B cell (primary cell): ENCODE results near the gene OSBP2. TPM values are rescaled to one million over a fixed set of nuclear protein-coding genes. Genes with fewer than 3 reads are reported as not detected.

Source experiments
- ATAC-seq: fragments of 200-7000 bp; cut with Tn5 transposase; one replicate; pipeline ENCODE4 v1.10.0; 2021; ENCODE audit warnings: low read depth, mild to moderate bottlenecking, moderate number of reproducible peaks, moderate library complexity
- CTCF ChIA-PET: fragments of 350-600 bp; sonication (Branson Sonifier 250); formaldehyde crosslinking; loops from one replicate; lab custom pipeline; 2021; ENCODE audit warnings: antibody characterized with exemption, inconsistent platforms; lab: Charles Lee
- POLR2A ChIA-PET: fragments of 350-600 bp; sonication (Branson Sonifier 250); formaldehyde crosslinking; loops from one replicate; lab custom pipeline; 2021; ENCODE audit warnings: antibody characterized with exemption; lab: Charles Lee
- DNase-seq: peaks from one replicate; pipeline ENCODE4 v3.0.0; 2013
- H2AFZ ChIP-seq: 2 replicates; pipeline ENCODE4 v1.6.1; 2012; ENCODE audit warnings: mild to moderate bottlenecking, low read depth, low read length; ENCODE audit not compliant: insufficient read depth, poor library complexity, severe bottlenecking
- H3K27ac ChIP-seq, 2 donors: 1 replicate in 1 of 2; 2 replicates in 1 of 2; pipeline ENCODE4 v1.5.1; 2012 to 2013; ENCODE audit warnings: low read length in 2 of 2, mild to moderate bottlenecking in 2 of 2, moderate library complexity in 1 of 2
- H3K27me3 ChIP-seq, 4 experiments: fragments of 200-600 bp in 1 of 4; sonication (generic) in 1 of 4; replicated peaks in 1 of 4; 1 replicate in 2 of 4; 2 replicates in 2 of 4; pipeline versions ENCODE4 v1.6.1 to v1.7.0; 2013 to 2016; ENCODE audit warnings: low read length in 3 of 4, mild to moderate bottlenecking in 2 of 4, mixed read lengths in 1 of 4, moderate library complexity in 1 of 4; ENCODE audit not compliant: insufficient read depth in 4 of 4, control insufficient read depth in 3 of 4; ENCODE audit errors: control extremely low read depth in 1 of 4
- H3K36me3 ChIP-seq, 2 experiments: replicated peaks in 1 of 2; 1 replicate in 1 of 2; 2 replicates in 1 of 2; pipeline versions ENCODE4 v1.6.1 to v1.7.1; 2013; ENCODE audit warnings: low read length in 1 of 2; ENCODE audit not compliant: insufficient read depth in 2 of 2, control insufficient read depth in 1 of 2; ENCODE audit errors: control extremely low read depth in 1 of 2, extremely low read depth in 1 of 2
- H3K4me1 ChIP-seq, 2 donors: fragments of 200-600 bp in 1 of 2; sonication (generic) in 1 of 2; 1 replicate in 1 of 2; 2 replicates in 1 of 2; pipeline versions ENCODE4 v1.5.1 to v1.6.1; 2013 to 2017; ENCODE audit warnings: low read length in 2 of 2; ENCODE audit not compliant: control insufficient read depth in 2 of 2, insufficient read depth in 2 of 2
- H3K4me2 ChIP-seq: replicated peaks from 2 replicates; pipeline ENCODE3; 2012; ENCODE audit warnings: mild to moderate bottlenecking, low read depth, low read length; ENCODE audit not compliant: poor library complexity, severe bottlenecking
- H3K4me3 ChIP-seq, 5 experiments: fragments of 200-600 bp in 1 of 5; sonication (generic) in 1 of 5; 1 replicate in 3 of 5; 2 replicates in 2 of 5; pipeline versions ENCODE4 v1.5.1 to v1.7.0; 2011 to 2016; ENCODE audit warnings: low read length in 4 of 5, mild to moderate bottlenecking in 4 of 5, low read depth in 2 of 5, control low read depth in 1 of 5, moderate library complexity in 1 of 5; ENCODE audit not compliant: insufficient read depth in 1 of 5; ENCODE audit errors: control extremely low read depth in 1 of 5, extremely low read depth in 1 of 5
- H3K79me2 ChIP-seq: fragments of 200-600 bp; sonication (generic); one replicate; pipeline ENCODE4 v1.6.0; 2016; ENCODE audit warnings: low read length; ENCODE audit not compliant: control insufficient read depth, insufficient read depth
- H3K9ac ChIP-seq: fragments of 200-600 bp; sonication (generic); 2 replicates; pipeline ENCODE4 v1.6.1; 2017; ENCODE audit warnings: mild to moderate bottlenecking, low read length, moderate library complexity
- H3K9me3 ChIP-seq, 3 donors: one replicate each; pipeline versions ENCODE4 v1.6.1 to v1.7.1; 2013; ENCODE audit warnings: low read length in 2 of 3; ENCODE audit not compliant: control insufficient read depth in 2 of 3, insufficient read depth in 1 of 3; ENCODE audit errors: control extremely low read depth in 1 of 3
- H4K20me1 ChIP-seq: 2 replicates; pipeline ENCODE4 v1.6.0; 2012; ENCODE audit warnings: mild to moderate bottlenecking, low read length; ENCODE audit not compliant: insufficient read depth, control insufficient read depth, poor library complexity, severe bottlenecking
- H3K27ac Mint-ChIP-seq: one replicate; pipeline ENCODE4 v1.8.0; 2021; ENCODE audit warnings: mixed read lengths
- H3K27me3 Mint-ChIP-seq: one replicate; pipeline ENCODE4 v1.8.0; 2021; ENCODE audit warnings: mixed read lengths
- H3K4me1 Mint-ChIP-seq: one replicate; pipeline ENCODE4 v1.8.0; 2021; ENCODE audit warnings: mixed read lengths
- H3K4me3 Mint-ChIP-seq: one replicate; pipeline ENCODE4 v1.8.0; 2021; ENCODE audit warnings: mixed read lengths
- H3K9me3 Mint-ChIP-seq: one replicate; pipeline ENCODE4 v1.8.0; 2022; ENCODE audit warnings: mixed read lengths; ENCODE audit not compliant: insufficient read depth
- CTCF ChIP-seq: fragments of 200-600 bp; IDR thresholded peaks from one replicate; pipeline ENCODE4 v1.8.0; 2022; ENCODE audit warnings: antibody characterized with exemption, mild to moderate bottlenecking
- EZH2 ChIP-seq: IDR thresholded peaks from 2 replicates; pipeline ENCODE4 v1.6.1; 2012; ENCODE audit warnings: borderline replicate concordance, low read depth, mild to moderate bottlenecking, moderate library complexity, low read length; ENCODE audit not compliant: insufficient read depth, poor library complexity, severe bottlenecking
- WGBS: methylation state at CpG from one replicate; pipeline ENCODE4 v1.1.5; 2013; ENCODE audit warnings: missing lambda C conversion rate; ENCODE audit not compliant: insufficient coverage; 5-methylcytosine and 5-hydroxymethylcytosine counted together
- intact Hi-C: fragments of 100-400 bp; cut with micrococcal nuclease; formaldehyde crosslinking; loops from one replicate; pipeline ENCODE4 v1.10.0; 2022
- polyA plus RNA-seq: library from polyadenylated mRNA; depleted of rRNA; stranded (reverse); fragments of >200 nt; gene quantifications from 2 replicates; pipeline ENCODE4 v1.2.3, GENCODE V29; 2012
- total RNA-seq, 2 donors: library from RNA; stranded (reverse); fragments of 120-200 nt in 1 of 2; gene quantifications; 1 replicate in 1 of 2; 2 replicates in 1 of 2; pipeline versions ENCODE4 v1.2.3 to v1.2.4, GENCODE V29; 2013 to 2022

Gene OSBP2
- total and polyA plus RNA-seq, 2 donors (not counting 1 experiment from before 2014, with no cell fraction given): 0.10 to 1.0 TPM

- intact Hi-C loops: no loop called here
- Mint-ChIP-seq H3K27ac (no peak overlapping the region), H3K9me3 (no peaks in the 10 kb centered on the region), H3K4me1 (no peaks in the 10 kb centered on the region), H3K4me3 (no peak overlapping the region), H3K27me3 (no peaks in the 10 kb centered on the region)
- Histone ChIP-seq H3K27me3 (no peaks in the 10 kb centered on the region), H3K36me3 (peaks cover 2 to 3% of the 10 kb centered on the region in 2 experiments), H3K4me3 (no peak overlapping the region), H3K4me1 (no peaks in the 10 kb centered on the region), H3K79me2 (peaks cover 17% of the 10 kb centered on the region), H4K20me1 (peaks cover 8% of the 10 kb centered on the region), H2AFZ (no peak overlapping the region), H3K9ac (no peak overlapping the region), H3K9me3 (peaks cover 0 to 9% (median 3%) of the 10 kb centered on the region in 3 donors), H3K27ac (no peak overlapping the region), H3K4me2 (no peak overlapping the region)
- ChIA-PET POLR2A (interaction anchor here (0.6 kb wide), 1 partner anchor 11 kb away, joined by 8 read pairs; no protein-coding TSS in a partner anchor), CTCF (interaction anchor here (2.5 kb wide), 1 partner anchor 10 kb away, joined by 9 read pairs; no protein-coding TSS in a partner anchor)
- whole genome bisulfite sequencing: 93% methylated on average over 2 of the region's 2 CpGs
- no peak for TF ChIP-seq CTCF
- no peak for TF ChIP-seq EZH2
- no peak for DNase-seq
- no peak for ATAC-seq
These were observed 215.7 kb downstream of the OSBP2 start for GRCh38 chr22:30910358-30910757.

GRCh38 chr22:30918761-30919160, 224.1 kb downstream of the OSBP2 start:
- Mint-ChIP-seq H3K27ac (no peak overlapping the region), H3K4me1 (peaks cover 12% of the 10 kb centered on the region), H3K4me3 (no peak overlapping the region), H3K9me3 (no peaks in the 10 kb centered on the region), H3K27me3 (peaks cover 3% of the 10 kb centered on the region)
- no peak overlapping the region for H3K4me3 ChIP-seq
- no peak overlapping the region for H3K27ac ChIP-seq
- 94% methylated on average over 5 of the region's 7 CpGs for WGBS
- H2AFZ ChIP-seq: no peak overlapping the region
- H3K9me3 ChIP-seq: peaks cover 1 to 24% (median 5%) of the 10 kb centered on the region in 3 donors
- peaks cover 9 to 14% of the 10 kb centered on the region in 2 donors for H3K4me1 ChIP-seq
- peaks cover 0 to 2% of the 10 kb centered on the region in 2 experiments for H3K36me3 ChIP-seq
- H3K79me2 ChIP-seq: peaks cover 26% of the 10 kb centered on the region
- no peak for TF ChIP-seq EZH2
- no peak for TF ChIP-seq CTCF
- POLR2A ChIA-PET: no interaction called here
- ATAC-seq: no peak
- no peak for DNase-seq
- H4K20me1 ChIP-seq: no peaks in the 10 kb centered on the region
- no peak overlapping the region for H3K4me2 ChIP-seq
- H3K9ac ChIP-seq: no peak overlapping the region
- H3K27me3 ChIP-seq: peaks cover 0 to 6% (median under 1%) of the 10 kb centered on the region in 4 experiments
- intact Hi-C loops: no loop called here
- CTCF ChIA-PET: interaction anchor here (1.0 to 8.2 kb wide), 2 partner anchors 152 to 285 kb away, joined by 4 to 105 read pairs; partner anchors contain the start of gene SLC35E4
